ENCODE results near the gene PSAT1. TPM values are rescaled to one million over a fixed set of nuclear protein-coding genes. Genes with fewer than 3 reads are reported as not detected.

Gene PSAT1
- total RNA-seq, 1 donor from 2014 or later = 142 TPM

GRCh38 chr9:78325846-78326360 is 29.0 kb downstream of the PSAT1 start:
- FAIRE-seq = no peak

DNA sequence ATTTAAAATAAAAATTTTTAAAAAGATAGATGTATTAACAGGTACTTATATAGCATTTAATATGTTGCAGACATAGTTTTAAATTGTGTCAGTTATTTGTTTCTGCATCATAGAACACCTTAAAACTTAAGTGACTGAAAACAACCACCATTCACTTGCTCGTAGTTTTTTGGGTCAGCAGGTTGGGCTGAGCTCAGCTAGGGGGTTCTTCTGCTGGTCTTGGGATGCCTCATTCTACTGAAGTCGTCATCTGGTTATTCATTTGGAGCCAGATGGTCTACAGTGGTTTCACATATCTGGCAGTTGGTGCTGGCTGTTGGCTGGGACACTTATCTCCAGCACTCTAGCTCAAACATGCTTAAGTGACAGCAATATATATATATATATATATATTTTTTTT is 29.6 kb downstream of the PSAT1 start:
- DNase-seq (ENCODE audit: low read depth) (no peak), FAIRE-seq (no peak)
- TF ChIP-seq CTCF (IDR thresholded peaks at IDR 0.05; ENCODE audit: insufficient read depth, low read length, severe bottlenecking) = no peak
- Histone ChIP-seq H3K4me3 (ENCODE audit: low read depth, low read length) (no peak overlapping the region), H3K27me3 (ENCODE audit: control insufficient read depth, insufficient read depth, low read length) (no peaks in the 10 kb centered on the region), H3K36me3 (ENCODE audit: control insufficient read depth, insufficient read depth, low read length) (peaks cover 25% of the 10 kb centered on the region)

More at GRCh38 chr9:78325846-78326360, 29.0 kb downstream of the PSAT1 start:
- Histone ChIP-seq H3K36me3 (ENCODE audit: control insufficient read depth, insufficient read depth, low read length) (peaks cover 29% of the 10 kb centered on the region), H3K4me3 (ENCODE audit: low read depth, low read length) (no peak overlapping the region), H3K27me3 (ENCODE audit: control insufficient read depth, insufficient read depth, low read length) (no peaks in the 10 kb centered on the region)
- no peak for TF ChIP-seq CTCF (IDR thresholded peaks at IDR 0.05; ENCODE audit: insufficient read depth, low read length, severe bottlenecking)
- no peak for DNase-seq (ENCODE audit: low read depth)

DNA sequence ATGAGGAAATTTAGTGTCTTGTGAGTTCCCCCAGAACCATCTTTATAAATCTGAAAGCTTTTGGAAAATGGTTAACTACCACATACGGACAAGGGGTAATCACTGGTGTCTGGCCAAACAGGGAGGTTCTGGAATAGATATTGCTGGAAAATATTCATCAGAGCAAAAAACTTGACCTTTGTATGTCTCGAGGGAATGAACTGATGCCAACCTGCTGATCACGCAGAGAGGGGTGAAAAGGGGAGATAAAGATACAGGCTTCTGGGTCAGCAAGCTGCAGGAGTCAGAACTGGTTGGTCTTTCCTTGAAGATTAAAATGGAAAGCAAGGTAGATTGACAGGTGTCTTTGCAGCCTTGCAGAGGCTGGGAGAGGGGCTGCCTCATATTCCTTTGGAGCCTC is 35.5 kb downstream of the PSAT1 start:
- no peak for DNase-seq (ENCODE audit: low read depth)
- H3K4me3 ChIP-seq (ENCODE audit: low read depth, low read length) = no peak overlapping the region
- no peak for FAIRE-seq
- no peaks in the 10 kb centered on the region for H3K27me3 ChIP-seq (ENCODE audit: control insufficient read depth, insufficient read depth, low read length)
- H3K36me3 ChIP-seq (ENCODE audit: control insufficient read depth, insufficient read depth, low read length) = peaks cover 9% of the 10 kb centered on the region
- TF ChIP-seq CTCF (IDR thresholded peaks at IDR 0.05; ENCODE audit: insufficient read depth, low read length, severe bottlenecking) = no peak

GRCh38 chr9:78348848-78349247 is 51.9 kb downstream of the PSAT1 start:
- peak; percentile 90 for FAIRE-seq
- H3K27me3 ChIP-seq (ENCODE audit: control insufficient read depth, insufficient read depth, low read length) = no peaks in the 10 kb centered on the region
- H3K4me3 ChIP-seq (ENCODE audit: low read depth, low read length) = no peak overlapping the region
- no peaks in the 10 kb centered on the region for H3K36me3 ChIP-seq (ENCODE audit: control insufficient read depth, insufficient read depth, low read length)
- no peak for TF ChIP-seq CTCF (IDR thresholded peaks at IDR 0.05; ENCODE audit: insufficient read depth, low read length, severe bottlenecking)
- DNase-seq (ENCODE audit: low read depth) = no peak

- H3K36me3 ChIP-seq (ENCODE audit: control insufficient read depth, insufficient read depth, low read length) = no peaks in the 10 kb centered on the region
- no peak for DNase-seq (ENCODE audit: low read depth)
- no peaks in the 10 kb centered on the region for H3K27me3 ChIP-seq (ENCODE audit: control insufficient read depth, insufficient read depth, low read length)
- no peak for TF ChIP-seq CTCF (IDR thresholded peaks at IDR 0.05; ENCODE audit: insufficient read depth, low read length, severe bottlenecking)
- FAIRE-seq = no peak
- H3K4me3 ChIP-seq (ENCODE audit: low read depth, low read length) = no peak overlapping the region
Measured at GRCh38 chr9:78351816-78352215, 54.9 kb downstream of the PSAT1 start.

DNA sequence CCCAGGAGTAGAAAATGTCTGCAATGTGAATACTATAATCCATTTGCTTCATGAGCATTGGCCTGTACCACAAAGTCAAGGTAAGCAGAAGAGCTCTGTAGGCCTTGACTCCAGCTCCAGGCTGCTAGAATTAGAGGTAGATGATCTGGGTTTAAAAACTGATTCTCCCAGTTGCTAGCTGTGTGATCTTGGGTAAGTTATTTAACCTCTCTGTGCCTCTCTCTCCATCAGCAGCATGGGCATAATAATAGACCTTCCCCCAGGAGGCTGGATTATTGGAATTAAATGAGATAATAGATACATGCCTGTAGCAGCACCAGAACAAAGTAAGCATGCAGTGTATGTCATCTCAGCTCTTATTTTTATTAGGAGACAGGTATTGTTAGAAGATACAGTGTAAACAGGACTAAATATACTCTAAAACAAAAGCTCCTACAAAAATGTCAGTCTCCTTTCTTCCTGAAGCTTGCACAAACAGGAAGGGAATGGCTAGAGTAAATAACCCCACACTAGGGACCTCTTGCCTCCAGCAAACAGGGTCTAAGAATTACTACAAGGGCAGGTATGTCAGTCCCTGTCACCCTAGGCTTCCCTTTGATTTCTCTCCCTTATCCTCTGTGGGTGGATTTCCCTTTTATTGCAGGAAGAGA is 57.5 kb downstream of the PSAT1 start:
- FAIRE-seq = no peak
- no peaks in the 10 kb centered on the region for H3K36me3 ChIP-seq (ENCODE audit: control insufficient read depth, insufficient read depth, low read length)

More for the DNA sequence above, 57.5 kb downstream of the PSAT1 start:
- no peak overlapping the region for H3K4me3 ChIP-seq (ENCODE audit: low read depth, low read length)
- no peaks in the 10 kb centered on the region for H3K27me3 ChIP-seq (ENCODE audit: control insufficient read depth, insufficient read depth, low read length)
- DNase-seq (ENCODE audit: low read depth) = no peak
- TF ChIP-seq CTCF (IDR thresholded peaks at IDR 0.05; ENCODE audit: insufficient read depth, low read length, severe bottlenecking) = no peak
